Activated T-cell treated with anti-CD3 and anti-CD28 coated beads for 48 hours (primary cell): ENCODE results near the gene SLC2A13.
"Not testable (repeated sequence)": the region's sequence is repeated elsewhere in the genome, so short reads cannot be mapped to it uniquely, and the experiment has no call there.

Experiments used
- DNase-seq: peaks from one replicate; pipeline ENCODE4 v3.0.0-alpha.2; 2020; ENCODE audit warnings: low read depth

The SLC2A13 gene

DNA sequence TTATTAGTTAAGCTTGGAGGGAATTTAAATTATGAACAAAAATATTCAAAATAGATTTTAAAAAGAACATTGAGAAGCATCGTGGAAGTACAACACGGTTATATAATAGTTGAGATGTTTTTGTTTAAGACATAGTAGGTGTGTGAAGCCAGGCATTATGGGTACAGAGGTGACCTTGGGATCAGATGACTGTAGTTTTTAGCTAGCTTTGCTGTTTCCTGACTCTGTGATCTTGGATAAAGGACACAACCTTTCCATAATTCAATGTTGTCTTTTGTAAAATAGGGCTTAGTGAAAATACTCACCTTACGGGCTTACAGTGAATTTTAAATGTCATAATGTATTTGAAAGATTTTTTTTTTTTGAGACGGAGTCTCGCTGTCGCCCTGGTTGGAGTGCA is 239.7 kb downstream of the SLC2A13 start:
- DNase-seq, result no peak

DNA sequence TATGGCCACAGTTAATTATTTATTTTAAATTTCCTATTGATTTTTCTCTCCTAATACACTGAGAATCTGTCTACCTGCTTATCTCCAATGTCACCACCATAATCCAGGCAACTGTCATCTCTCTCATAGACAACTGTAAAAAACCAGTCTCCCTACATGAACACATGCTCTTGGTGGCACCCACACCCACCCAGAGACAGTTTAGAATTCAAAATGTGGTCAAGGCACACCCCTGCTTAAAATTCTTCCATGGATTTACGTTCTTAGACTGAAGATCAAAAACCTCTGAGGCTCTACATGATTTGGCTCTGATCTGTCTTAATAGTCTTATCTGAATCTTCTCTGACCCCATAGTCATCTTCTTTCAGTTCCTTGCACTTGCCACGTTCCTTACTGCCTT is 245.2 kb downstream of the SLC2A13 start:
- no peak for DNase-seq

DNA sequence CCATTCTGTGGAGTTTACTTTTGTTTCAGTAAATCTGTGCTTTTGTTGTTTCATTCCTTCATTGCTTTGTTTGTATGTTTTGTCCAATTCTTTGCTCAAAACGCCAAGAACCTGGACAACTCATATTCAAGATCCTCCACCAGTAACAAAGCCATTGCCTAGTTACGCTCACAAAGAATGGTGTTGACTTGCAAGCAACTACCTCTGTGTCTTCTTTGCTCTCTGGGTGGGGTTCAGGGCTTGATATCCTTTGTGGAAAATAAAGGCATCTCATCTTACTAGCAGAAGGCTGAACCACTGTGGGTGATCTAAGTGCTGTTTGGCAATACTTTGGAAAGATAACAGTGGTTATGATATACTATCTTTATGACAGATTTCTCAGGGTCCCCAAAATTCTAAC is 252.9 kb downstream of the SLC2A13 start:
- DNase-seq, result no peak

DNA sequence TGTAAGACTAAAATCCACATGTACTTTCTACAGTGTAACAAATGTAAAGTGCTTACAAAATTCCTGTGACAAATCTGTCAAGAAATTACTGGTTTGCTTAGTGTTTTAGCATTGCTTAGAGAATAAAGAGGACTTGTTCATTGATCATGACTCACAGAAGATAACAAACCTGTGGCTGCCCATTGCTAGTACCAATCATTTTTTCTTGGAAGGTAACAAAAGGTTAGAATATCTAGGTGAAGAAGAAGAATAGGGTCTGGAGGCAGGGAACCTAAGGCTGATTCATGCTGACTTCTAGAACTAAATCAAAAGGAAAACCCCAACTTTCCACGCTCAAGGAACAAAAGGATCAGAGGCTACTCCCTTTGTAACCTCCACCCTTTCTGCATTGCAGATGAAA is 253.5 kb downstream of the SLC2A13 start:
- DNase-seq, result no peak

DNA sequence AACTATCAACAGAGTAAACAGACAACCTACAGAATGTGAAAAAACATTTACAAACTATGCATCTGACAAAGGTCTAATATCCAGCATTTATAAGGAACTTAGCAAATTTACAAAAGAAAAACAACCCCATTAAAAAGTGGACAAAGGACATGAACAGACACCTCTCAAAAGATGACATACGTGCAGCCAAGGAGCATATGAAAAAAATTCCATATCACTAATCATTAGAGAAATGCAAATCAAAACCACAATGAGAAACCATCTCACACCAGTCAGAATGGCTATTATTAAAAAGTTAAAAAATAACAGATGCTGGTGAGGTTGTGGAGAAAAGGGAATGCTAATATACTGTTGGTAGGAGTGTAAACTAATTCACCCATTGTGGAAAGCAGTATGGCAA is 257.7 kb downstream of the SLC2A13 start:
- DNase-seq, result not testable (repeated sequence)

DNA sequence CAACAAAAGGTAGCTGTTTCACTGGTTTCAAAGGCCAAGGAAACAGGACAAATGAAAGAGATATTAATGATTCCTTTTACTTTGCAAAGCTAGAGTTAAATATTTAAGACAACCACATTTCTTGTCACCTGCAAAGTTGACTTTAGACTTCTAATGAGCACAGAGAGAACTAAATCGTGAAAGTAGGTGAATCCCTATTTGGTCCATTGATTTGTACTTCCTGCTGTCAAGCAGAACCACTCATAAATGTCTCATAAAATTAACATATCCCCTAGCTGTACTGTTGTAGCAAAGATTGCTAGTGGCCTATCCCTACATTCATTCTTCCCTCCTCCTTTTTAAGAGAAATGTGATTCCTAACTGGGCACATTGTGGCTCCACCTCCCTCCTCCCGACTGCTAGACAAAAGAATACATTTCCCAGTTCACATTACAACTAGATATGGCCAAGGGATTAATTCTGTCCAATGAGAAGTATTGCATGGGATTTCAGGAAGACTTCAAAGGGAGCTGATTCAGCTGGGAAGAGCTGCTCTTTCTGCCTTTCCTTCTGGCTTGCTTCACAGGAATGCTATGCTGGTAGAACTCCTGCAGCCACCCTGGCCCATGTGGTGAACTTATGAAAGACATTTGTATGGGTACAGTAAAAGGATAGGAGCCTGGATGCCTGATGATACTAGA is 258.8 kb downstream of the SLC2A13 start:
- no peak for DNase-seq

DNA sequence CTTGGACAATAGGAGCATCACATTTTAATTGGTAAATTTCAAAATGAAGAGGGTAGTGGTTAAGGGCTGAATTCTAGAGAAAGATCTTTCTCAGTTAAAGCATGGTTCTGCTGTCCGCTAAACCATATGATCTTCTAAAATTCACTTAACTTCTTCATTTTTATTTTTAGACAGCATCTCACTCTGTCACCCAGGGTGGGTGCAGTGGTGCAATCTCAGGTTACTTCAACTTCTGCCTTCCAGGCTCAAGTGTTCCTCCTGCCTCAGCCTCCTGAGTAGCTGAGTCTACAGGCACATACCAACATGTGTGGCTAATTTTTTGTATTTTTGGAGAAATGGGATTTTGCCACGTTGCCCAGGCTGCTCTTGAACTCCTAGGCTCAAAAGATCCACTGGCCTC is 259.6 kb downstream of the SLC2A13 start:
- DNase-seq, result no peak

DNA sequence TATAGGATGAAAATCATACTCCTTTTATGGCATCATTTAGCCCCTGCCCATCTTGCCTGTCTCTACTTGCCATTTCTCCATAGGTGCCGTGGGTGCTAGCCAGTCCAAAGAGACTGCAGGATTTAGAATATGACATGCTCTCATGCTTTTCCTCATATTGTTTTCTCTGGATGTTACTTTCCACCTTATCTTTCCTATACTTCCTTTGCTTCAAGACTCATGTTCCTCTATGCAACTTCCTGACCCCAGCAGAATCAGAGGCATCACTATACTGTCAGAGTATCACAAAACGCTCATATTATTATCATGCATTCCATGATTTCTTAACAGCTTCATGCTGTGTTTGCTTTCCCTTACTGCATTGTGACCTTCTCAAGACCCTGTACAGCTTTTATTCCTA is 265.5 kb downstream of the SLC2A13 start:
- DNase-seq, result no peak

DNA sequence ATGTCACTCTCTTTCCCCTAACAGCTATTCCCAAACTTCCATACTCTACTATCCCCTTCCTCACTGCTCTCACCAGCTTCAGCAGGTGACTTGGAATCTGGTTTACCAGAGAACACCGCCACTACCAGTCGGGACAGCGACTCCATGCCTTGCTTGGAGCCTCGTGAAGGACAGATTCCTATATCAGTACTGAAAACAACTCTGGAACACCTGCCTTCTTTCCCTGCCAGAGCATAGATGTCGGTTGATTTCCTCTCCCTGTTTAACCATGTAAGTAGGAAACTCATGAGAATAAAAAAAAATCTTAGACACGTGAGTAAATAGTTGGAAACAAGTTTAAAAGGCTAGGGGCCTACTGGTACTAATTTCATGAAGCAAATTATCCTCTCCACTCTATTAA is 266.8 kb downstream of the SLC2A13 start:
- DNase-seq, result no peak

DNA sequence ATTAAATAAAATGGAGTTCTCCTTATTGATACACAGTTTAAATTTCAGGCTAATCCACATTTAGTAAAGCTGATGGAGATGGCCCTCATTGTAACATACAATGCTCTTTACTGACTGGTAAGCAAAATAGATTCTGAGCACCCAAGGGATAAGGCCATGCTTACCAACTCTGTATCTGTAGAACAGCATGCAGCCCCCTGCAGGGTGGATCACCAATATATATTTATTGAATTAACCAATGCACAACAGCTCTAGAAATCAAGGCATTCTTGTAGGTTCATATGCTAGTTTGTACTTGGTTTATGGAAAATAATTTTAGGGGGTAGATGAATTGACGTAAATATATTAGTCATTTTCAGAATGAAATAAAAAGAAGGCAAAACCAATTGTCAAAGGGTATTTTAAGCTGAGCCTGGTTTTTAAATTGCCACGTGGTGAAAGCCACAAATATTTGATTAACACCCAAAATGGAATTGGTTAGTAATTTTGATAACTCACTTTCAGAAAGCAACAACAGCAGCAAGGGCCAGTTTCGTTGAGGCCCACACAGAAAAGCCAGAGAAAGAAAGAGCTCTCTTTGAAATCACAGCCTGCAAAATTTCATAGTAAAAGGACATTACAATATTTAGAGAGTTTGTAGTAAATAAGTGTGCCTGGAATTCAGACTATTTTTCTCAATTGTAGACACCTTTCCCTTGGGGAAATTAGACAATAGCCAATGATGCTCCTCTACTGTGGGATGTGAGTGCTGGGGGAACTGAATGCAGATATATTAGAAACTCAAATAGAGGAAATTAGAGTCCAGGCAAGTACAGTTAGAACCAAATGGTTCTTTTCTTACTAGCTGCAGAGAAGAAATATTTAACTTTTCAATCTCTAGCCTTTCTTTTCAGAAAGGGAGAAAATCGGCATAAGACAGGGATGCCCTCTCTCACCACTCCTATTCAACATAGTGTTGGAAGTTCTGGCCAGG is 270.1 kb downstream of the SLC2A13 start:
- no peak for DNase-seq

DNA sequence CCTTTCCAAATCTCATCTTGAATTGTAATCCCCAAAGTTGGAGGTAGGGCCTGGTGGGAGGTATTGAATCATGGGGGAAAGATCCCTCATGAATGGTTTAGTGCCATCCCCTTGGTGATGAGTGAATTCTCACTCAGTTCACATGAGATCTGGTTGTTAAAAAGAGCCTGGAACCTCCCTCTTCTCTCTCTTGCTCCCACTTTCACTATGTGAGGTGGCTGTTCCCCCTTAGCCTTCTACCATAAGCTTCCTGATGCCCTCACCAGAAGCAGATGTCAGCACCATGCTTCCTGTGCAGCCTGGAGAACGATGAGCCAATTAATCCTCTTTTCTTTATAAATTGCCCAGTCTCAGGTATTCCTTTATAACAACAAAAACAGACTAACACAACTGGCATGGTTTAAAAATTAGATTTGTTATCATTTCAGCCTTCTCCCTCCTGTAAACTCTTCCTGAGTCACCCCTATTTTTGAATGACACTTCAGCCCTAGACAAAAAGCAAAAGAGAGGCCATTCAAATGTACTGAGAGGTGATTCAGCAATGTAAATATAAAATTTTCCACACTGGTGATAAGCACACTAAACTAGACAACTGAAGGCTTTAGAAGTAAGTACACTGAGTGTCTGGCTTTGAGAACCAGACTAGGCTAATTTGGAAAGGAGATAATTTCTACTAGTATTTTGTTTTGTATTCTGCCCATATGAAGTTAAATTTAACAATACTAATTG is 274.1 kb downstream of the SLC2A13 start:
- DNase-seq, result no peak

DNA sequence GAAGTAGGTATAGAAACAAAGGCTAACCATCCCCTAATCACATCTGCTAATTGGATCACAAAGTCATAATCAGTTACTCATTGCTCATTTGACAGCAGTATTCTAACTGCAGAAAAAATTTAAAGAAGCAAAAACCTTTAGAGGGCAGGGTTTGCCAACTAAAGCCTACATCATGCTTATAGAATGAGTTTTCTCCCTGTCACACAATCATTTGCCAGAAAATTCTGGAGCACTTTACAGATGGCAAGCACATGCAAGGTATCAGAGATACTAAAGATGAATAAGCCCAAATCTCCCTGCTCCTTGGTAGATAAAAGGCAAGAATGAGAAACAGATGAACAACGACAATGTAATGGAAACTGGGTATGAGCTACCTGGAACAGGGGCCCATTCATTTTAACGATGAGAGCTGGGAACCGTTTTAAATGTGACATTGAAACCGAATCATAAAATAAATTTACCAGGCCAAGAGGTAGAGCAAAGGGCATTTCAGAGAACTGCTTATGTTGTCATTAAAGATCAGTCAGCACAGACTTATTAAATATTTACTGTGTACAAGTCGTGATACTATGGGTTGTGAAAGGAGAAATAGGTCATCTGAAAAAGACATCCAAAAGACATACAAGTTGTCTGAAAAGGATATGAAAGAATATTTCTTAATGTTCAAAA is 274.9 kb downstream of the SLC2A13 start:
- DNase-seq, result no peak

DNA sequence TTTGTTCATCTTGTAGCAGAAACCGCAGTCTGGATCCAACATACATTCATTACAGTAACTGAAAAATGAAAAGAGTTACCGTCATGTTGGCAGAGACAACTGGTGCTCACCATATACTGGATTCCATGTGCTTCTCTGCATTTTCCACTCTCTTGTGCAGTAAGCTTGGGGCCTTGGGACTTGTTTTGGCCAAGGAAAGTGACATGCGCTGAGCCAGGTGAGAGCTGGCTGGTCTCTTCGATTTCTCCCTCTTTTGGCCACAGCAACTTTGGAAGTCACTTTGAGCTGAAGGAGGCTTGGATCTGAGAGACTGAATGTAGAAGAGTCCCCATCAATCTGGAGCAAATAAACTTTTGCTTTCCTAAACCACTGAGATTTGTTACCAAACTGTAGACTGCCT is 275.7 kb downstream of the SLC2A13 start:
- DNase-seq, result no peak

DNA sequence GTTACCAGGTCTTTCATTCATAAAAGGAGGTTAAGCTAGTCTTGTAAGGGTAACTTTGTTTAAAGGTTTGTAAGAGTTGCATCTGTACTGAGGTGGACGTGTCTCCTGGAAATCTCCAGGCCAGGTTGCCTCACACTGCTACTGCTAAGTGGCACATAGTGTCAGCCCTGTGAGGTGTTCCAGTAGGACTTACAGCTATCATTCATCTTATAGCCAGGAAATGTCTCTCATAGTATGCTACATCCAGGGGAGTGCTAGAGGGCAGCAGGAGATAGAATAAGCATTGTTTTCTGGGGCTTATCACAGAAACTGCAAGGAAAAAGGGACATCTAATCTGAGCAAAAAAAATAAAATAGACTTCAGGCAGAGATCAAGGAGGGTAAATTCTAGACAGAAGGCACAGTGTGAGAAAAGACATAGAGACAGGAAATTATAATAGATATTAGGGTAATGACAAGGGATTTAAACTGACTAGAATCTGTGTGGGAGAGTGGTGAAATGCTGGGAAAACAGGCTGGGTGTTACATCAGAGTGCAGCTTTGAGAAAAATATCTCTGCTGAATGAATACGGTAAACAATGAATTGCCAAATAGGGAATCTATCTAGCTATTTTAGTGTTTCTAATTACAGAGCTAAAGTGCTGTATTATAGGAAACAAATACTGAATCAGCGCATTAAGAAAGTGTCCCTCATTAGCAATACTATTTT is 281.2 kb downstream of the SLC2A13 start:
- no peak for DNase-seq

DNA sequence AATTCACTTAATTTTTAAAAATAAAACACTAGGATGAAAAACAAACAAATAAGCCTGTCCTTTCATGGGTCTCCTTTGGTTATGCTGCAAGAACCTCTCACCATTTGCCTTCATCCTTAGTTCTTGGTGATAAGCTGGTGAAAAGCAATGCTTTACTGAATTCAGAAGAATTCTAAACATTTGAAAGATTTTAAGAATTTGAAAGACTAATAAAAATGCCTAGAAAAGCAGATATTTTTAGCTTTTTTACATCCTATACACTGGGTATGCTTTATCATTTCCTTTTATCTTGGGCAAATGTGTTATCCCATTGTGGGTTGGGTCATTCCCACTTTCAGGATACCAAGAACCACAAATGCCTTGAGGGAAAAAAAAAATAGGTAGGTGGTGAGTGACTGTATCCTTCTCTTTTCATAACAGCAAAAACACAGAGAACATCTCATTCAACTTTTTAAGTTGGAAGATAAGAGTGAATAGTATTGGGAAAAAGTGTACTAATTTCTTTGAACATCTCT is 289.2 kb downstream of the SLC2A13 start:
- no peak for DNase-seq

DNA sequence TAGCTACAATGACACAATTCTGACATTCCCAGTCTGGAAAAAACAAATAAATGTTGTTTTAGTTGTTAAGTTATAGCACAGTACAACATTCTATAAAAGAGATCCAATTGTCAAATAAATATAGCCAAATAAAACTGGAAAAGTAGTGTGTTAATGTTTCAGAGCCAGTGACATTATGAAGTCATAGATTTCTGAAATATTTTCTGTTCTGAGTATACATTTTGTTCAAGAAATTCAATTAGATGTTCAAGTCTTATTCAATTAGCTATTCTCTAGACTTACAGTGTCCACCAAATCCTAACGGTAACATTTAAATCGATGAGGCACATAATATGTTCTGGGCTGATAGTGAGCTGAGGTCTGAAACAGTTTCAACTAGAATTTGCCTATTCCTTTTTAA is 290.1 kb downstream of the SLC2A13 start:
- no peak for DNase-seq

DNA sequence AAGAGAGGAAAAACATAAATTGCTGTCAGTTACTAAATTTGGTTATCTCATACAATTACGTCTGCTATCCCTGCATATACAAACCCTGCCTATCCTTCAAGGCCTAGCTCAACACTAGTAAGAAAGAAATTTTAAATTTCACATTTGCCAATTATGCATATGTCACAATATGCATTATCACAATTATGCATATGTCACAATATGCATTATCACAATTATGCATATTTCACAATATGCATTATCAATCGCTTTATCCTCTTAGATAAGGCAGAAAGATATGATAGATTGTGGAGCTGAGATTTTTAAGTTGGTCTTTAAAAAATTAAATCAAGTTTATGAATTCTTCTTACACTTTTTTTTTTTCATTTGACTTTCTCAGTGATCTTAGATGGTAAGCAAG is 291.3 kb downstream of the SLC2A13 start:
- no peak for DNase-seq

DNA sequence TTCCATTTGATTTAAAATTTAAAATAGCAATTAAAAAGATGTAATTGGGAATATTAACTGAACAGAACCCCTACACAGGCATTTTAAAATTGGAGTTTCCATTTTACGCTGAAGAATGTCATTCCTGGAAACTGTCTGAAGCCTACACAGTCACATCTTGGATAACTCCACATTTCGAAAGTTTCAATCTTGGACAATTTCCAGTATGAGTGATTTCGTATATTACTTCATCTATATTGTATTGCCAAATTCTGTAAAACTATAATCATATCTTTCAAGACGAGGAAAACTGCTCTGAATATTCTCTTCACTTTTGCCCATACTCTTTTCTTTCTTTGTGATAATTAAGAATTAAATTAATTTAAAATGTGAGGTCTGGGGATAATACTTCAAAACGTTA is 292.1 kb downstream of the SLC2A13 start:
- DNase-seq, result no peak

DNA sequence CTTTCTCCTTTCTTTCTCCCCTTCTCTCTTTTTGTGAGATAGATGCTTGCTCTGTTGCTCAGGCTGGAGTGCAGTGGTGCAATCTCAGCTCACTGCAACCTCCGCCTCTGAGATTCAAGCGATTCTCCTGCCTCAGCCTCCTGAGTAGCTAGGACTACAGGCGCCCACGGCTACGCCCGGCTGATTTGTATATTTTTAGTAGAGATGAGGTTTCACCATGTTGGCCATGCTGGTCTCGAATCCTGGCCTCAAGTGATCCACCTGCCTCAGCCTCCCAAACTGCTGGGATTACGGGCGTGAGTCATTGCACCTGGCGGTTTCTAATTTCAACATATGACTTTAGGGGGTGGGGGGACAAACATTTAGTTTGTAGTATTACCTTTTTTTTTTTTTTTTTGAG is 293.4 kb downstream of the SLC2A13 start:
- not testable (repeated sequence) for DNase-seq

DNA sequence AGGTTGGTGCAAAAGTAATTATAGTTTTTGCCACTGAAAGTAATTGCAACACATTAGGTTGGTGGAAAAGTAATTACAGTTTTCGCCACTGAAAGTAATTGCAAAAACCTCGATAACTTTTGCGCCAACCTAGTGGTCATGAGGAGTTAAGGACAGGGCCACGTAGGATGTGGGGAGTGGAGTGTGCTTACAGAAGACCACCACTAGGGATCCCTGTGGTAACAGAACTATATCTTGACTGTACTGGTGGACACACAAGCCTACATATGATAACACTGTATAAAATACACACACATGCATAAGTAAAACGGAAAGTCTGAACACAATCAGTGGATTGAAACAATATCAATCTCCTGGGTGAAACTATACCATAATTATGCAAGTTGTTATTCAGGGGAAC is 298.8 kb downstream of the SLC2A13 start:
- DNase-seq, result no peak

DNA sequence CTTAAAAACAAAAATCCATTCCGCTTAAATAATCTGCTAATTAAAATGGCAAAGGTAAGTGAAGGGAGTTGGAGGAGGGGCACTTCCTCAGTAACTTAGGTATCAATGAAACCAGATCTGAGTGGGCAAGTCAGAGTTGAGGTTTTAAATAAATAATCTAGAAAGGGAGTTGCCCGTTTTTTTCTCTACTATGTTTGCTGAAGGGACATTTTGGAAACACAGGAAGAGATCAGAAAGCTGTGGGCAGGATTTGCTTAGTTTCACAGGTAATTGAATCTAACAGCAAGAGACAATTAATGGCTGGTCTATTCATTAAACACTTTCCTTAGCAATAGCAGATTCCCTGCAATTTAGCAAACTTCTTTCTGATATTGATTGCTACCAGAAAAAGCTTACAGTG is 300.2 kb downstream of the SLC2A13 start:
- no peak for DNase-seq
